Measurements from ENCODE around the gene ERO1B.

DNA sequence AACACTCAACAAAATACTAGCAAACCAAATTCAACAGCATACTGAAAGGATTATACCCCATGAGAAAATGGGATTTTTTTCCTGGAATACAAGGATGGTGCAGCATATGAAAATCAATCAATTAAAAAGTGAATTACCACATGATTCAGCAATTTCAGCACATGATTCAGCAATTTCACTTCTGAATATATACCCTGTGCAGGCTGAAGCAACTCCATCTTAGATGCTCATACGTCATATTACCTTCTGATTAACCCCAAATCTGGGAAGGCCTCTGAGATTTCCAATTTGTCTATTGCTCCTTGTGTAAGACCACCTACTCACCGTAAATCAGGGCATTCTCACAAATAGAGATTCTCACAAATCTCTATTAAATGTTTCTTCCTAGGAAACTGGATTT is 43.8 kb upstream of the ERO1B start:
- TF ChIP-seq ZNF274 (IDR thresholded peaks at IDR 0.05; ENCODE audit: low read depth, low read length): no peak
- no peak for TF ChIP-seq YY1 (IDR thresholded peaks at IDR 0.05; ENCODE audit: insufficient read depth, insufficient read length)

All from NT2/D1 (cell line).